Heart right ventricle (tissue), 16 donors: Measurements from ENCODE around the gene KIRREL1. TPM values are rescaled to one million over a fixed set of nuclear protein-coding genes. Genes with fewer than 3 reads are reported as not detected.

Experiments
- ATAC-seq, 8 donors: fragments of 200-7000 bp; cut with Tn5 transposase; one replicate each; pipeline ENCODE4 v1.9.1; 2020; ENCODE audit warnings: mild to moderate bottlenecking in 8 of 8, moderate library complexity in 8 of 8, moderate number of reproducible peaks in 1 of 8
- DNase-seq, 2 donors: peaks; one replicate each; pipeline ENCODE4 v3.0.0-alpha.2; 2020
- H3K27ac ChIP-seq, 10 donors: fragments of 200-600 bp; sonication (generic) in 2 of 10; one replicate each; pipeline versions ENCODE4 v1.5.0 to v1.8.0; 2020 to 2022; ENCODE audit warnings: mild to moderate bottlenecking in 3 of 10
- H3K27me3 ChIP-seq, 7 donors: fragments of 200-600 bp; one replicate each; pipeline ENCODE4 v1.8.0; 2021 to 2022; ENCODE audit warnings: mild to moderate bottlenecking in 2 of 7
- H3K36me3 ChIP-seq, 9 donors: fragments of 200-600 bp; sonication (generic) in 1 of 9; one replicate each; pipeline versions ENCODE4 v1.5.0 to v1.8.0; 2020 to 2022; ENCODE audit warnings: mild to moderate bottlenecking in 2 of 9
- H3K4me1 ChIP-seq, 9 donors: fragments of 200-600 bp; sonication (generic) in 1 of 9; one replicate each; pipeline versions ENCODE4 v1.5.0 to v1.8.0; 2020 to 2022; ENCODE audit warnings: mild to moderate bottlenecking in 4 of 9
- H3K4me3 ChIP-seq, 10 donors: fragments of 200-600 bp; sonication (generic) in 2 of 10; one replicate each; pipeline versions ENCODE4 v1.5.0 to v1.8.0; 2020 to 2022; ENCODE audit warnings: mild to moderate bottlenecking in 7 of 10, moderate library complexity in 2 of 10
- H3K9me3 ChIP-seq, 11 donors: fragments of 200-600 bp in 10 of 11; sonication (generic) in 2 of 11; one replicate each; pipeline versions ENCODE4 v1.5.0 to v1.8.0; 2013 to 2022; ENCODE audit warnings: mild to moderate bottlenecking in 2 of 11, control low read depth in 1 of 11, moderate library complexity in 1 of 11
- WGBS, 2 donors: extraction: QIAGEN DNeasy Blood & Tissue Kit; methylation state at CpG; one replicate each; pipeline ENCODE4 v1.1.7; 2013; ENCODE audit warnings: inconsistent platforms in 1 of 2; 5-methylcytosine and 5-hydroxymethylcytosine counted together
- intact Hi-C, 10 donors: fragments of 100-400 bp; cut with DNase I; formaldehyde crosslinking; loops; one replicate each; pipeline versions ENCODE4 v1.11.1 to v1.14.2; 2022
- polyA plus RNA-seq, 2 donors: library from polyadenylated mRNA; stranded (reverse); fragments of 200-250 nt; gene quantifications; one replicate each; pipeline ENCODE4 v1.2.3, GENCODE V29; 2013
- total RNA-seq, 10 donors: library from RNA; stranded (reverse); fragmentation: NEBNext Ultra II Directional in 3 of 10; extraction: Animal tissue kit (Norgen Biotek cat#: 25700) in 3 of 10; gene quantifications; one replicate each; pipeline versions ENCODE4 v1.2.1 to v1.2.4, GENCODE V29; 2021 to 2023
- TF ChIP-seq, protein P1 (sequence below), 9 donors: fragments of 200-600 bp; sonication (generic) in 2 of 9; IDR thresholded peaks; one replicate each; pipeline versions ENCODE4 v1.5.0 to v1.8.0; 2021 to 2022; ENCODE audit warnings: antibody characterized with exemption in 9 of 9, mild to moderate bottlenecking in 5 of 9, moderate library complexity in 1 of 9
- donor health status: Arrhythmogenic right ventricular cardiomyopathy.
- donor health status: ischemic (EF 13 %, LVEDD 7.1; RV severe dilation, severe dysfunction).
- donor health status: healthy with polysubstance abuse.
- donor health status: DM: no; HTN: yes; CAD: no.
- donor health status: DM: no; HTN: no; CAD: no.
- donor health status: ischemic (EF 25% LVEDD 6.9; RV normal size, moderate dysfunction).
- donor health status: ischemic (EF 25% LVEDD 5.7; RV mildly dilated, moderate dysfunction).
- donor health status: healthy.
- donor health status: DM: yes; HTN: yes; CAD: no.
- donor health status: Ischemic cardiomyopathy.
- donor health status: ischemic (EF 35%, LVEDD 5.7; RV mildly dilated, moderate dysfunction).
- donor health status: nonischemic (EF 11% LVEDD 7.7; RV severe dilation, severe dysfunction).
- donor health status: DM: yes; HTN: yes; CAD: no.
- donor health status: PGD.
- donor health status: ischemic (EF 29% LVEDD 5.4; RV normal size, mild dysfunction).
- donor health status: nonischemic (EF 23%, LVEDD 6.1; RV moderate dilation, normal function).

KIRREL1 gene
- total and polyA plus RNA-seq, 12 donors, result 4.1 to 14.7 (median 7.4) TPM

GRCh38 chr1:158025576-158026230 is 32.3 kb downstream of the KIRREL1 start:
- TF ChIP-seq, protein P1, sequence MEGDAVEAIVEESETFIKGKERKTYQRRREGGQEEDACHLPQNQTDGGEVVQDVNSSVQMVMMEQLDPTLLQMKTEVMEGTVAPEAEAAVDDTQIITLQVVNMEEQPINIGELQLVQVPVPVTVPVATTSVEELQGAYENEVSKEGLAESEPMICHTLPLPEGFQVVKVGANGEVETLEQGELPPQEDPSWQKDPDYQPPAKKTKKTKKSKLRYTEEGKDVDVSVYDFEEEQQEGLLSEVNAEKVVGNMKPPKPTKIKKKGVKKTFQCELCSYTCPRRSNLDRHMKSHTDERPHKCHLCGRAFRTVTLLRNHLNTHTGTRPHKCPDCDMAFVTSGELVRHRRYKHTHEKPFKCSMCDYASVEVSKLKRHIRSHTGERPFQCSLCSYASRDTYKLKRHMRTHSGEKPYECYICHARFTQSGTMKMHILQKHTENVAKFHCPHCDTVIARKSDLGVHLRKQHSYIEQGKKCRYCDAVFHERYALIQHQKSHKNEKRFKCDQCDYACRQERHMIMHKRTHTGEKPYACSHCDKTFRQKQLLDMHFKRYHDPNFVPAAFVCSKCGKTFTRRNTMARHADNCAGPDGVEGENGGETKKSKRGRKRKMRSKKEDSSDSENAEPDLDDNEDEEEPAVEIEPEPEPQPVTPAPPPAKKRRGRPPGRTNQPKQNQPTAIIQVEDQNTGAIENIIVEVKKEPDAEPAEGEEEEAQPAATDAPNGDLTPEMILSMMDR (IDR thresholded peaks at IDR 0.05), result no peak
- Histone ChIP-seq H3K9me3 (no peaks in the 10 kb centered on the region), H3K27me3 (no peaks in the 10 kb centered on the region), H3K4me1 (peaks cover 29 to 68% (median 52%) of the 10 kb centered on the region in 9 donors), H3K27ac (peak overlapping the region in 9 of 10 donors; percentile 13 to 72 (median 63)), H3K36me3 (peaks cover 0 to 3% (median 0%) of the 10 kb centered on the region in 9 donors), H3K4me3 (no peak overlapping the region)
- peak in 2 of 8 donors; percentile 17 to 51 for ATAC-seq
- WGBS, 2 donors, result 57 to 59% methylated on average over 6 of the region's 6 CpGs
- intact Hi-C loops, result no loop called here
- no peak for DNase-seq

DNA sequence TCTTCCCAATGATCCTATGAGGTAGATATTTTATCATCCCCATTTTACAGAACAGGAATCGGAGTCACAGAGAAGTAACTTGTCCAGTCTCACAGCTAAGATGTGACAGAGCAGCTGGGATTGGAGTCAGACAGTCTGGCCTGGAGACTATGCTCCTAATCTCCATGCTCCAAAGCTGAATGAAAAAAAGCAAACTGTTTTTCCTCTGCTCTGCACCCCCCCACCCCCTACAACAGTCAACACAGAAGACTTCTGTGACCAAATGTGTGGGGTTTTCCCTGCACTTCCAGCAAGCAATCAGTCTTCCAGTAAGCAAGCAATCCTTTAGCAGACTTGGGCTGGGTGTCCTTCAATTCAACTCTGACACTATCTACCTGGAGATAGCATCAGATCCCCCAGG is 33.2 kb downstream of the KIRREL1 start:
- H3K9me3 ChIP-seq, result no peaks in the 10 kb centered on the region
- peaks cover 21 to 58% (median 42%) of the 10 kb centered on the region in 9 donors for H3K4me1 ChIP-seq
- H3K27ac ChIP-seq, result peak overlapping the region in 3 of 10 donors; percentile 65 to 72 (median 69)
- DNase-seq, result no peak
- WGBS, 2 donors, result 84 to 95% methylated on average over 1 of the region's 1 CpG
- H3K27me3 ChIP-seq, result no peaks in the 10 kb centered on the region
- TF ChIP-seq, protein P1 (IDR thresholded peaks at IDR 0.05), result no peak
- no peak overlapping the region for H3K4me3 ChIP-seq
- intact Hi-C loops, result no loop called here
- peak in 1 of 8 donors; percentile 30 for ATAC-seq
- H3K36me3 ChIP-seq, result peaks cover 0 to 12% (median 0%) of the 10 kb centered on the region in 9 donors

GRCh38 chr1:158027508-158027907 is 34.1 kb downstream of the KIRREL1 start:
- Histone ChIP-seq H3K27ac (peak overlapping the region in 1 of 10 donors; percentile 72), H3K4me1 (peaks cover 14 to 58% (median 35%) of the 10 kb centered on the region in 9 donors), H3K36me3 (peaks cover 0 to 14% (median 0%) of the 10 kb centered on the region in 9 donors), H3K4me3 (no peak overlapping the region), H3K27me3 (no peaks in the 10 kb centered on the region), H3K9me3 (no peaks in the 10 kb centered on the region)
- no peak for ATAC-seq
- DNase-seq, result no peak
- 96% methylated on average over 2 of the region's 2 CpGs for WGBS, 2 donors
- TF ChIP-seq, protein P1 (IDR thresholded peaks at IDR 0.05), result no peak
- intact Hi-C loops, result no loop called here

DNA sequence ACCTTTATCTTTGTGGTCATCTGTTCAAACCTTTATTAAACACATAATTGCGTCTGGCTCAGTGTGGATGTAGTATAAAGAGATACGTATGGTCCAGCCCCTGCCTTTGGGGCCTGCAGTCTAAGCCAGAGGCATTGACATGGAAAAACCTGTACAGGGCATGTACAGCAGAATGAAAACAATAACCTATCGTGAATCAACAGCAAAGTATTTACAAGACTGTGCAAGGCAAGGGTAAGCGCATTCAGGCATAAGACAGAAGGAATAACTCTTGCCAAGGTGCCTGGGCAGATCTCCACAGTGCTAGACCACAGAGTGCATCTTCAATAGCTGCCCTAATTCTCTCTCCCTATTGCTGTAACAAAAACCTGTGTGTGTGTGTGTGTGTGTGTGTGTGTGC is 35.5 kb downstream of the KIRREL1 start:
- no peaks in the 10 kb centered on the region for H3K27me3 ChIP-seq
- ATAC-seq (no peak), DNase-seq (no peak)
- H3K27ac ChIP-seq, result no peak overlapping the region
- no peaks in the 10 kb centered on the region for H3K9me3 ChIP-seq
- H3K4me1 ChIP-seq, result peaks cover 3 to 46% (median 21%) of the 10 kb centered on the region in 9 donors
- peaks cover 0 to 14% (median 0%) of the 10 kb centered on the region in 9 donors for H3K36me3 ChIP-seq
- WGBS, 2 donors, result 45 to 54% methylated on average over 4 of the region's 4 CpGs
- TF ChIP-seq, protein P1 (IDR thresholded peaks at IDR 0.05), result no peak
- intact Hi-C loops, result no loop called here
- no peak overlapping the region for H3K4me3 ChIP-seq
